ENCODE measurements around the gene CDK19.

The CDK19 gene

GRCh38 chr6:110646419-110646698, 168.9 kb downstream of the CDK19 start:
- H3K27me3 ChIP-seq (ENCODE audit: insufficient read depth, low read depth, severe bottlenecking) = no peaks in the 10 kb centered on the region
- no peaks in the 10 kb centered on the region for H3K9me3 ChIP-seq (ENCODE audit: severe bottlenecking)
- TF ChIP-seq, protein P1, sequence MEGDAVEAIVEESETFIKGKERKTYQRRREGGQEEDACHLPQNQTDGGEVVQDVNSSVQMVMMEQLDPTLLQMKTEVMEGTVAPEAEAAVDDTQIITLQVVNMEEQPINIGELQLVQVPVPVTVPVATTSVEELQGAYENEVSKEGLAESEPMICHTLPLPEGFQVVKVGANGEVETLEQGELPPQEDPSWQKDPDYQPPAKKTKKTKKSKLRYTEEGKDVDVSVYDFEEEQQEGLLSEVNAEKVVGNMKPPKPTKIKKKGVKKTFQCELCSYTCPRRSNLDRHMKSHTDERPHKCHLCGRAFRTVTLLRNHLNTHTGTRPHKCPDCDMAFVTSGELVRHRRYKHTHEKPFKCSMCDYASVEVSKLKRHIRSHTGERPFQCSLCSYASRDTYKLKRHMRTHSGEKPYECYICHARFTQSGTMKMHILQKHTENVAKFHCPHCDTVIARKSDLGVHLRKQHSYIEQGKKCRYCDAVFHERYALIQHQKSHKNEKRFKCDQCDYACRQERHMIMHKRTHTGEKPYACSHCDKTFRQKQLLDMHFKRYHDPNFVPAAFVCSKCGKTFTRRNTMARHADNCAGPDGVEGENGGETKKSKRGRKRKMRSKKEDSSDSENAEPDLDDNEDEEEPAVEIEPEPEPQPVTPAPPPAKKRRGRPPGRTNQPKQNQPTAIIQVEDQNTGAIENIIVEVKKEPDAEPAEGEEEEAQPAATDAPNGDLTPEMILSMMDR (IDR thresholded peaks at IDR 0.05; ENCODE audit: low read depth, low read length) = no peak
- no peak for DNase-seq
- H3K27ac ChIP-seq = no peak overlapping the region
- 0 out of 2 replicates have a peak, but pooled peaks cover 3% of the 10 kb centered on the region for H3K36me3 ChIP-seq
- H3K4me3 ChIP-seq (ENCODE audit: low read depth, low read length) = no peak overlapping the region

DNA sequence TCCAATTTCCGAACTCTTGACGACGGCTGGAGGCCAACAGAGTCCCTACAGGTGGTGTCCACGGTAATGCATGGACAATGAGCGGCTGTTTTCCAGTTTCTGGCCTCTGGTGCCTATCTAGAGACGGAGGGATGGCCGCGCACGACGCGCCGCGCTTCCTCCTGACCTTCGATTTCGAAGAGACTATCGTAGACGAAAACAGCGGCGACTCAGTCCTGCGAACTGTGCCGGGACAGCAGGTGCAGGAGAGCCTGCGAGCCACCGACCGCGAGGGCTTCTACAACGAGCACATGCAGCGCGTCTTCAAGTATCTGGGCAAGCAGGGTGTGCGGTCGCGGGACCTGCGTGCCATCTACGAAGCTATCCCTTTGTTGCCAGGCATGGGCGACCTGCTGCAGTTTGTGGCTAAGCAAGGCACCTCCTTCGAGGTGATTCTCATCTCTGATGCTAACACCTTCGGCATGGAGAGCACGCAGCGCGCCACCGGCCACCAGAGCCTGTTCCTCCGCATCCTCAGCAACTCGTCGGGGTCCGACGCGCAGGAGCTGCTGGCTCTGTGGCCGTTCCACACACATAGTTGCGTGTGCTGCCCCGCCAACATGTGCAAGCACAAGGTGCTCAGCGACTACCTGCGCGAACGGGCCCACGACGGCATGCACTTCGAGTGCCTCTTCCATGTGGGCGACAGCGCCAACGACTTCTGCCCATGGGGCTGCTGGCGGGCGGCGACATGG, 169.4 kb downstream of the CDK19 start:
- DNase-seq = no peak
- no peak overlapping the region for H3K27ac ChIP-seq
- H3K27me3 ChIP-seq (ENCODE audit: insufficient read depth, low read depth, severe bottlenecking) = no peaks in the 10 kb centered on the region
- H3K4me3 ChIP-seq (ENCODE audit: low read depth, low read length) = no peak overlapping the region
- 0 out of 2 replicates have a peak, but pooled peaks cover 3% of the 10 kb centered on the region for H3K36me3 ChIP-seq
- H3K9me3 ChIP-seq (ENCODE audit: severe bottlenecking) = no peaks in the 10 kb centered on the region
- TF ChIP-seq, protein P1 (IDR thresholded peaks at IDR 0.05; ENCODE audit: low read depth, low read length) = no peak

- no peaks in the 10 kb centered on the region for H3K9me3 ChIP-seq (ENCODE audit: severe bottlenecking)
- H3K27ac ChIP-seq = no peak overlapping the region
- DNase-seq = no peak
- TF ChIP-seq, protein P1 (IDR thresholded peaks at IDR 0.05; ENCODE audit: low read depth, low read length) = no peak
- no peaks in the 10 kb centered on the region for H3K27me3 ChIP-seq (ENCODE audit: insufficient read depth, low read depth, severe bottlenecking)
- H3K4me3 ChIP-seq (ENCODE audit: low read depth, low read length) = no peak overlapping the region
- H3K36me3 ChIP-seq = 0 out of 2 replicates have a peak, but pooled peaks cover 3% of the 10 kb centered on the region
These were observed 172.1 kb downstream of the CDK19 start for GRCh38 chr6:110643175-110643574.

GRCh38 chr6:110642711-110643110, 172.6 kb downstream of the CDK19 start:
- Histone ChIP-seq H3K27me3 (ENCODE audit: insufficient read depth, low read depth, severe bottlenecking) (no peaks in the 10 kb centered on the region), H3K27ac (no peak overlapping the region), H3K36me3 (0 out of 2 replicates have a peak, but pooled peaks cover 3% of the 10 kb centered on the region), H3K4me3 (ENCODE audit: low read depth, low read length) (no peak overlapping the region), H3K9me3 (ENCODE audit: severe bottlenecking) (no peaks in the 10 kb centered on the region)
- DNase-seq = no peak
- TF ChIP-seq, protein P1 (IDR thresholded peaks at IDR 0.05; ENCODE audit: low read depth, low read length) = no peak

- H3K9me3 ChIP-seq (ENCODE audit: severe bottlenecking) = no peaks in the 10 kb centered on the region
- no peak overlapping the region for H3K27ac ChIP-seq
- DNase-seq = no peak
- H3K27me3 ChIP-seq (ENCODE audit: insufficient read depth, low read depth, severe bottlenecking) = no peaks in the 10 kb centered on the region
- H3K36me3 ChIP-seq = no peaks in the 10 kb centered on the region
- H3K4me3 ChIP-seq (ENCODE audit: low read depth, low read length) = no peak overlapping the region
- TF ChIP-seq, protein P1 (IDR thresholded peaks at IDR 0.05; ENCODE audit: low read depth, low read length) = no peak
These were observed 178.5 kb downstream of the CDK19 start for GRCh38 chr6:110636781-110637180.

- H3K36me3 ChIP-seq = no peaks in the 10 kb centered on the region
- TF ChIP-seq, protein P1 (IDR thresholded peaks at IDR 0.05; ENCODE audit: low read depth, low read length) = no peak
- no peak overlapping the region for H3K27ac ChIP-seq
- no peak for DNase-seq
- H3K4me3 ChIP-seq (ENCODE audit: low read depth, low read length) = no peak overlapping the region
- no peaks in the 10 kb centered on the region for H3K9me3 ChIP-seq (ENCODE audit: severe bottlenecking)
- H3K27me3 ChIP-seq (ENCODE audit: insufficient read depth, low read depth, severe bottlenecking) = no peaks in the 10 kb centered on the region
These were observed 180.2 kb downstream of the CDK19 start for GRCh38 chr6:110635096-110635495.

All from WERI-Rb-1 (cell line).